Hepatocyte (in vitro differentiated cells): ENCODE data around the gene SCGB1A1.

Source experiments
- EZH2 ChIP-seq: fragments of 200-600 bp; sonication (generic); IDR thresholded peaks from 2 replicates; pipeline ENCODE4 v1.6.1; 2016; ENCODE audit warnings: antibody characterized with exemption, mild to moderate bottlenecking, borderline replicate concordance
- EZH2phosphoT487 ChIP-seq: fragments of 200-600 bp; sonication (generic); IDR thresholded peaks from one replicate; pipeline ENCODE4 v1.6.1; 2018; ENCODE audit warnings: antibody characterized with exemption, mild to moderate bottlenecking, low read depth, moderate library complexity; ENCODE audit not compliant: unreplicated experiment, severe bottlenecking
- TF ChIP-seq, protein P1 (sequence below): fragments of 200-600 bp; sonication (generic); IDR thresholded peaks from 2 replicates; pipeline ENCODE4 v1.5.1; 2016; ENCODE audit warnings: antibody characterized with exemption, mild to moderate bottlenecking; ENCODE audit not compliant: poor library complexity

GRCh38 chr11:62391642-62392425 is 27.0 kb upstream of the SCGB1A1 start:
- TF ChIP-seq, protein P1, sequence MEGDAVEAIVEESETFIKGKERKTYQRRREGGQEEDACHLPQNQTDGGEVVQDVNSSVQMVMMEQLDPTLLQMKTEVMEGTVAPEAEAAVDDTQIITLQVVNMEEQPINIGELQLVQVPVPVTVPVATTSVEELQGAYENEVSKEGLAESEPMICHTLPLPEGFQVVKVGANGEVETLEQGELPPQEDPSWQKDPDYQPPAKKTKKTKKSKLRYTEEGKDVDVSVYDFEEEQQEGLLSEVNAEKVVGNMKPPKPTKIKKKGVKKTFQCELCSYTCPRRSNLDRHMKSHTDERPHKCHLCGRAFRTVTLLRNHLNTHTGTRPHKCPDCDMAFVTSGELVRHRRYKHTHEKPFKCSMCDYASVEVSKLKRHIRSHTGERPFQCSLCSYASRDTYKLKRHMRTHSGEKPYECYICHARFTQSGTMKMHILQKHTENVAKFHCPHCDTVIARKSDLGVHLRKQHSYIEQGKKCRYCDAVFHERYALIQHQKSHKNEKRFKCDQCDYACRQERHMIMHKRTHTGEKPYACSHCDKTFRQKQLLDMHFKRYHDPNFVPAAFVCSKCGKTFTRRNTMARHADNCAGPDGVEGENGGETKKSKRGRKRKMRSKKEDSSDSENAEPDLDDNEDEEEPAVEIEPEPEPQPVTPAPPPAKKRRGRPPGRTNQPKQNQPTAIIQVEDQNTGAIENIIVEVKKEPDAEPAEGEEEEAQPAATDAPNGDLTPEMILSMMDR, result no peak
- TF ChIP-seq EZH2phosphoT487, result no peak
- no peak for TF ChIP-seq EZH2
